Right hindlimb (tissue), 1 donor: ENCODE measurements around the gene LILRA5.
"Not testable (repeated sequence)": the region's sequence is repeated elsewhere in the genome, so short reads cannot be mapped to it uniquely, and the experiment has no call there.

Source experiments
- DNase-seq: peaks from one replicate; pipeline ENCODE4 v3.0.0-alpha.2; 2018

LILRA5 gene

DNA sequence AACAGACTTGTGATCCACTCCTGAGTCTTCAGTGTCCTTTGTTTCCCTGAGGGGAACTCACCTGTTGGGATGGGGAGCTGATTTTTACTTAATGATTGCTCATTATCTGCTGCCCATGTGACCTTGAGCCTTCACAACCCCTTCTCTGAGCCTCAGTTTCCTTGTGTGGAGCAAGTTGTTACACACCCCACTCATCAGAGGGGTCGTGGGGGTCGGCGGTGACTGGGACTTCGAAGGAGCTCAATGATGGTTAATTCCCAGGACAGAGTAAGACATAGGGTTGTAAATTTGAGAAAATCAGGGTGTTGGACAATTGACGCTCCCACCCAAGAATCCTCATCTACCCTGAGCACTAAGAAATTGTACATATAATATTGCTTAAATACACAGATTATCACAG, 13.5 kb downstream of the LILRA5 start:
- DNase-seq, result no peak

DNA sequence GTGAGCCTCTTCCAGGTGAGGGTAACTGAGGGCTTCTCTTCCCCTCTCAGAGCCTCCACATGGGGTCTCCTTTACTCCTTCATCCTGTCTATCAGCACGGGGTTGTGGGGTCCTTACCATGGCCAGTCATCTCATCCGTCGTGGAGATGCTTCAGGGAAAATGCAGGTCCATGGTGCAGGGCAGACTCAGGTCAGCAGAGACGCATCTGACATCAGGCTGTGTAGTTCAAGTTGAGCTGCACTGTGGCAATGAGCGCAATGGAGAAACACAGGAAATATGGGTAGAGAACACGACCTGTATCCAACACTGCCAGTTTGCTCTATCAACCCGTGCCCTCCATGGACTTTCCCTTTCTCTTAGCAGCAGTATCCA, 13.9 kb downstream of the LILRA5 start:
- no peak for DNase-seq

- no peak for DNase-seq
Measured at GRCh38 chr19:54298357-54299125, 14.4 kb downstream of the LILRA5 start.

DNA sequence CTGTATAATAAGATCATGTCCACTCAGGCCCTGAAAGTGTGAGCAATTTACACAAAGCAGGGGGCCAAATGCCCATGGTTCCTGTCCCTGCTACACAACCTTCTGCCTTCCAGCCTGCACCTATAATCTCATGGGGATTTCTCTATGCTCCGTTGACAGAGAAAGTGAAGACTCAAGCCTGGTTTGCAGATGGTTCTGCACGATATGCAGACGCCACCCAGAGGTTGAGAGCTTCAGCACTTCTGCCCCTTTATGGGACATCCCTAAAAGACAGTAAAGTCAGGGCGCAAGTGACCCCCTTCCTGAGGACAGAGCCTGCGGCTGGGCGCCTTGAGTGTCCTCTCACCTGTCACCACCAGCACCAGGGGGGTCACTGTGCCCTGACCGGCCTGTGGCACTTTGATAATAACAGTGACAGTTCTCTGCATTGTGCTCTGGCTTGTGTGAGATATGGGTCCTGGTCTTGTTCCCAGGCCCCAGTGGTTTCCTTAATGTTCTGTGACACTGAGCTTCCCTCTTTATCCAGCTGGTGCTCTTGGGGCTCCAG, 15.1 kb downstream of the LILRA5 start:
- no peak for DNase-seq

- DNase-seq, result no peak
Measured at GRCh38 chr19:54294539-54294938, 18.4 kb downstream of the LILRA5 start.

DNA sequence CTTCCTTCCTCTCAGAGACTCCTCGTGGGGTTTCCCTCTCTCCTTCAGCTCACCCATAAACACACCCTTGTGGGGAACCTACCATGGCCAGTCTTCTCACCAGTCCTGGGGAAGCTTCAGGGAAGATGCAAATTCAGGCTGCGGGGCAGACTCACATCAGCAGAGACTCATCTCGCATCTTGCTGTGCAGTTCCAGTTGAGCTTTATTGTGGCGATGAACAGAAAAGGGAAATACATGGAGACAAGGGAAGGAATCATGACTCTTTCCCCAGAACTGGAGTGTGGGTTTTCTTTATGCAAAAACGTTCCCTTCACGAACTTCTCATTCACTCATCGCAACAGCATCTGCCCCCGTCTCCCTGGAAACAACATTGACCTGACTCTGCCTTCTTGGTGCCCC, 23.8 kb downstream of the LILRA5 start:
- DNase-seq, result not testable (repeated sequence)

- DNase-seq, result no peak
Measured at GRCh38 chr19:54287456-54287855, 25.5 kb downstream of the LILRA5 start.

DNA sequence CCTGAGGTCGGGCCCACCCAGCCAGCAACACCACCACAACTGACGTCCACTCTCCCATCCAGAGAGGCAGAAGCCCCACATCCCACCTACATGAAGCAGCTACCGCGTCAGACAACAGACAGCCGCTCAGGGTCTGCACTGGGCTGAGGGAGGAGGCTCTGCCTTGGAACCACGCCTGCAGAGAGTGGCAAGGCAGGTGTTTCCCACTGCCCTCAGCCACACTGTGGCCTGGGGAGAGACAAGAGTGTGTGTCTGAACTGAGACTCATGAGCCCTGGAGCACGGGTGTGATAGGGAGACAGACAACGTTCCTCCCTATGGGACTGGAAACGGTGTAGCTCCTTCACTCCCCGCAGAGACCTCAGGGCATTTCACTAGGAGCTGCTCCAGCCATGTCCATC, 26.7 kb downstream of the LILRA5 start:
- not testable (repeated sequence) for DNase-seq

DNA sequence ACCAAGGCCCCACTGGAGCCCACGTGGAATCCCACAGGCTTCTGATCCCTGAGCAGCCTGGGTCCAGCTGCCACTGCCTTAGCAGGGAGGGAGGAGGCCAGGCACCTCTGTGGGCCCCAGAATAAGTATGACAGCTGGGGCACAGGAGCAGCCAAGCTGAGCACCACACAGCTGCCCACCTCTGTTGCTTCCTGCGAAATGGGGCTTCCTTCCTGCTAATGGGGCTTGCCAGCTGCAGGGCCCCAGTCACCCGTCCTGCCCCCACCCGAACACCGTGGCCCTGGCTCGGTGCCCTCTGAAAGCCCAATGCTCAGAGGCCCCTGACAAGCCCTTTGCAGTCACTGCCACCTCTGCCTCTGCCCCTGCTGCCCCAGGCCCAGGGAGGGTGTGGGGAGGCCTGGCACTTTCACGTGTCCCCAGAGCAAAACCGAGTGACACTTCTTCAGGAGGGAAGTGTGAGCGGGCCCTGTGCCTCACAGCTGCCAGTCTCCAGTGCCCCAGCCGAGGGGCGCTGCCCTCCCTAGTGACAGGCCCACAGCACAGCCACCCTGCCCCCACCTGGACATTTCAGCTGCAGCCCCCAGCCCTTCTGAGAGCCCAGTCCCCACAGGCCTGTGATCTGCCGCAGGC, 27.4 kb downstream of the LILRA5 start:
- DNase-seq, result not testable (repeated sequence)

- no peak for DNase-seq
Measured at GRCh38 chr19:54282686-54283470, 30.1 kb downstream of the LILRA5 start.

DNA sequence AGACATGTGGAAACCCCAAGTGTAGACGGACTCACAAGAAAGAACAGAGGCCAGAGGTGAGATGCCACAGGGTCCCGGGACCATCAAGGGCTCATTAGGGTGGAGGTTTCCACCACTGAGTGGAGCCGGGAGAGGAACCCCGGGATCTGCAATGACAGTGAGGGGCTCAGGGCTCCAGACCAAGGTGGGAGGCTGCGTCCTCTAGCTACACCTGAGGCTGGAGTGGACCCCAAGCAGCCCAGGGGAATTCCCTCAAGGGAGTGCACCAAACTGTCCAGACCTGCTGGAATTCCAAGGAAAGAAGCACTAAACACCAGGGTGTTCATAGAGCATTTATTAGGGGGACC, 31.3 kb downstream of the LILRA5 start:
- DNase-seq, result not testable (repeated sequence)

GRCh38 chr19:54281007-54281728, 31.8 kb downstream of the LILRA5 start, which contains the start of gene LILRB2:
LILRB2 (minus strand) TSS chr19:54281110; CDS start chr19:54280496, 614 bp downstream.
- no peak for DNase-seq

- not testable (repeated sequence) for DNase-seq
Measured at GRCh38 chr19:54280441-54280840, 32.5 kb downstream of the LILRA5 start.

DNA sequence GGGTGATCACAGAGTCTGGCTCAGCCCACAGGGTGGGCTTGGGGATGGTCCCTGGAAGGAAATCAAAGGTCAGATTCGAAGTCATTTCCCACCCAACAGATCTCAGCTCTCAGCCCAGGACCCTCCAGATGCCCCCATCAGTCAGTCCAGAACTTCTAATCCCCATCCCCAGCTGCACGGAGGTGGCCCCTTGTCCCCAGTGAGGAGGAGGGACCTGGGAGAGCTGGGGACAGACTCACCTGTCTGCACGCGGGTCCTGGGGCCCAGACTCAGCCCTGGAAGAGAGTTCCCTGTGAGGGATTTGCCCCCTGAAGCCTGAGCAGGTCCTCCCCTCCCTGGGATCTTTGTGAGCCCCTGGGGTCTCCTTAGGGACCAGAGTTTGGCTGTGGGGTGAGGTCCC, 32.9 kb downstream of the LILRA5 start:
- DNase-seq, result not testable (repeated sequence)

DNA sequence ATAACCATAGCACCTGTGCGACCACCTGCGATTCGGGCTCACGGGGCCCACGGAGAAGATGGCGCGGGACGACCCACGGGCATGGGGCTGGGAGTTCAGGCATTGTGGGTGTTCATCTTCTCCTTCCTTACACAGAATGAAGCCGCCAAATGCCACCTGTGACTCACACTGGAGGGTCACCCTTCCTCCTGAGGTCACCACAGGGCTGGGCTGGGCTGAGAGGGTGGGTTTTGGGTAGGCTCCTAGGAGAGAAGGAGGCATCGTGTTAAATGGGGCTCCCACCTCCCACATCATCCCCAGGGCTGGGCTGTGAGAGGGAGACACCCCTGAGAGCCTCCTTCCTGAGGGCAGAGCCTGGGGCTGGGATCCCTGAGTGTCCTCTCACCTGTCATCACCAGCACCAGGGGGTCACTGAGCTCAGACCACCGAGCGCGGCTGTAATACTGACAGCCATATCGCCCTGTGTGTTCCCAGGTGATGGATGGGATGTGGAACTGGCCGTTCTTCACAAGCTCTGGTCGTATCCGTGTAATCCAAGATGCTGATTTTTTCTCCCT, 33.5 kb downstream of the LILRA5 start:
- no peak for DNase-seq

- not testable (repeated sequence) for DNase-seq
Measured at GRCh38 chr19:54278571-54279195, 34.3 kb downstream of the LILRA5 start.

DNA sequence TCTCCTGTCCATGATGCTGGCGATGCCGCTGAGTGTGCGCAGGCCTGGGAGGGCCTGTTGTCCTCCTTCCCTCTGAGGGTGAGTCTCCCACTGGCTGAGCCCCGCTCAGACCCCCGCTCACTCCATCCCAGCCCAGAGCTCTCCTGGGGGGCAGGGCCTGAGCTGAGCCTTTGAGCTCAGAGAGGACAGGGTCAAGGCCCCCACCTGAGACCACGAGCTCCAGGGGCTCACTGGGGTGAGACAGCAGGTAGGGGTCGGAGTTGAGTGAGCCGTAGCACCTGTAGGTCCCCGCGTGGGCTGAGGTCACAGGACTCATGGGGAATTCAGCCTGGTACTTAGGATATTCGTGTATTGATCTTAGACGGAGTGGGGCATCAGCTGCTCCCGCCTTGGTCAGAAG, 34.9 kb downstream of the LILRA5 start:
- not testable (repeated sequence) for DNase-seq

DNA sequence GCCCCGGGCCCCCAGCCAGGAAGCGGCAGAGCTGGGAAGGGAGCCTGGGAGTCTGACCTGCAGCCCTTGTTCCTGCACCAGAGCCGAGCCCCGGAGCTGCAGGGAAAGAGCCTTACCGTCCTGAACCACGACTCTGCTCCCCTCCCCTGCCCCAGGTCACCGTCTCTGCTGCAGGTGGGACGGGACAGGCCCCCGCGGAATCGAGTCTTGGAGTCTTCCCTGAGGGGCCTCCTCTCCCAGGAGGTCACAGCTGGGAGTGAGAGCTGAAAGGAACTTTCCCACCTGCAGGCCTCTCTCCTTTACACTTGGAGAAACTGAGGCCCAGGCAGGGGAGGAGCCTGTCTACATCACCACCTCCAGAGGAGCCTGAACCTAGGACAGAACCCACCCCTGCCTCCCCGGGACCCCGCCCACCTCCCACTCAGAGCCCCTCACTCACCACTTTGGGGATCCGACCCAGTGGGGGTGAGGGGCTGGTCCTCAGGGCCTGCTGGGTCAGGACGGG, 35.8 kb downstream of the LILRA5 start:
- DNase-seq, result not testable (repeated sequence)

GRCh38 chr19:54275951-54276350, 37.0 kb downstream of the LILRA5 start:
- DNase-seq, result no peak

- DNase-seq, result not testable (repeated sequence)
Measured at GRCh38 chr19:54274516-54274915, 38.5 kb downstream of the LILRA5 start.

GRCh38 chr19:54273821-54274220, 39.1 kb downstream of the LILRA5 start:
- DNase-seq, result no peak

DNA sequence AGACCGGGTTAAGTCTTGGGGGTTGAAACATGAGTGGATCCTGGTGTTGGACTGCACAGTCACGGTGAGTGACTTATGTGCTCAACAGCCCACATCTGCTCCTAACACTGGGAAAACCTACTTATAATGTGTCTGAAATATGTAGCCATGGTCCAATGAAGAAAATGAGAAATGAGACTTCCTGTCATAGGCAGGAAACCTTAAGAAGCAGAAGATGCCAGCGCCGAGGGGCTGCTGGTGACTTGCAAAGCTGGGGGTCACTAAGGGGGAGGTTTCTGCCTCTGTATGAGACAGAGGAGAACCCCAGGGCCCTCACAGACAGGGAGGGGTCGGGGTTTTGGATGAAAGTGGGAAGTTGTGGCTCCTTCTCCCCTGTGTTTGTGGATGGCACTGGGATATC, 40.8 kb downstream of the LILRA5 start:
- DNase-seq, result not testable (repeated sequence)
